SHP77 treated with DMSO at 0.1 percent for 48 hours (cell line): ENCODE data around the gene ATP2B1.
A peak's percentile ranks its signal among the peaks of the same experiment; 100 is the strongest.
"Not testable (repeated sequence)": the region's sequence is repeated elsewhere in the genome, so short reads cannot be mapped to it uniquely, and the experiment has no call there.

Experiments used
- DNase-seq: peaks from one replicate; lab custom pipeline; 2025; lab: John Stamatoyannopoulos, UW

The ATP2B1 gene

GRCh38 chr12:89708565-89709156, at the start of gene ATP2B1:
Gene ATP2B1 (minus strand): TSS chr12:89708838. CDS start chr12:89655886, 52,952 bp downstream.
- DNase-seq, result peak; percentile 41

- DNase-seq, result not testable (repeated sequence)
These were observed 49.3 kb upstream of the ATP2B1 start for GRCh38 chr12:89757987-89758386.

- no peak for DNase-seq
These were observed 48.2 kb upstream of the ATP2B1 start for GRCh38 chr12:89756585-89757398.

- DNase-seq, result no peak
These were observed 47.6 kb upstream of the ATP2B1 start for GRCh38 chr12:89756194-89756584.

GRCh38 chr12:89753997-89754396, 45.4 kb upstream of the ATP2B1 start:
- DNase-seq, result no peak

GRCh38 chr12:89752341-89752740, 43.7 kb upstream of the ATP2B1 start:
- DNase-seq, result no peak

- no peak for DNase-seq
These were observed 42.0 kb upstream of the ATP2B1 start for GRCh38 chr12:89750389-89751351.

GRCh38 chr12:89748791-89749190, 40.2 kb upstream of the ATP2B1 start:
- no peak for DNase-seq

GRCh38 chr12:89745286-89745685, 36.6 kb upstream of the ATP2B1 start:
- DNase-seq, result no peak

GRCh38 chr12:89742337-89743022, 33.8 kb upstream of the ATP2B1 start:
- DNase-seq, result no peak

- no peak for DNase-seq
These were observed 32.3 kb upstream of the ATP2B1 start for GRCh38 chr12:89740943-89741342.

GRCh38 chr12:89736995-89737394, 28.4 kb upstream of the ATP2B1 start:
- DNase-seq, result no peak

- no peak for DNase-seq
These were observed 25.1 kb upstream of the ATP2B1 start for GRCh38 chr12:89733579-89734201.

- DNase-seq, result no peak
These were observed 23.9 kb upstream of the ATP2B1 start for GRCh38 chr12:89732522-89732921.

- no peak for DNase-seq
These were observed 23.0 kb upstream of the ATP2B1 start for GRCh38 chr12:89731614-89732013.

- no peak for DNase-seq
These were observed 22.5 kb upstream of the ATP2B1 start for GRCh38 chr12:89731089-89731488.

- no peak for DNase-seq
These were observed 21.4 kb upstream of the ATP2B1 start for GRCh38 chr12:89729946-89730459.

GRCh38 chr12:89723276-89723675, 14.6 kb upstream of the ATP2B1 start:
- no peak for DNase-seq

- no peak for DNase-seq
These were observed 12.8 kb upstream of the ATP2B1 start for GRCh38 chr12:89721291-89721987.

GRCh38 chr12:89717759-89718523, 9.3 kb upstream of the ATP2B1 start:
- no peak for DNase-seq
